Measurements from ENCODE around the gene ZNF700.
"Not testable (repeated sequence)": the region's sequence is repeated elsewhere in the genome, so short reads cannot be mapped to it uniquely, and the experiment has no call there.

The ZNF700 gene

GRCh38 chr19:11924886-11925650 lies at the start of gene ZNF700:
ZNF700 (plus strand) TSS chr19:11925107; CDS start chr19:11925211, 104 bp downstream.
- DNase-seq = peak; percentile 95

- DNase-seq = not testable (repeated sequence)
Measured at GRCh38 chr19:11879687-11880266, 45.1 kb upstream of the ZNF700 start.

- DNase-seq = no peak
Measured at GRCh38 chr19:11880598-11880997, 44.3 kb upstream of the ZNF700 start.

GRCh38 chr19:11881151-11881800 lies 43.6 kb upstream of the ZNF700 start:
- DNase-seq = peak; percentile 4

GRCh38 chr19:11882606-11883005 lies 42.3 kb upstream of the ZNF700 start:
- DNase-seq = no peak

GRCh38 chr19:11887234-11887610 lies 37.7 kb upstream of the ZNF700 start:
- DNase-seq = no peak

GRCh38 chr19:11887611-11888531 lies 37.0 kb upstream of the ZNF700 start, which contains the start of gene ZNF69:
ZNF69 (plus strand) TSS chr19:11887782; CDS start chr19:11887924, 142 bp downstream.
- DNase-seq = peak; percentile 59

- DNase-seq = not testable (repeated sequence)
Measured at GRCh38 chr19:11889901-11890300, 35.0 kb upstream of the ZNF700 start.

GRCh38 chr19:11890634-11891033 lies 34.3 kb upstream of the ZNF700 start:
- DNase-seq = no peak

- no peak for DNase-seq
Measured at GRCh38 chr19:11894851-11895250, 30.1 kb upstream of the ZNF700 start.

GRCh38 chr19:11902228-11902627 lies 22.7 kb upstream of the ZNF700 start:
- DNase-seq = no peak

GRCh38 chr19:11905928-11906327 lies 19.0 kb upstream of the ZNF700 start:
- no peak for DNase-seq

GRCh38 chr19:11911937-11912336 lies 13.0 kb upstream of the ZNF700 start:
- not testable (repeated sequence) for DNase-seq

GRCh38 chr19:11914417-11915051 lies 10.4 kb upstream of the ZNF700 start:
- not testable (repeated sequence) for DNase-seq

- DNase-seq = no peak
Measured at GRCh38 chr19:11921852-11922495, 2.9 kb upstream of the ZNF700 start.

GRCh38 chr19:11925651-11926187 lies 812 bp downstream of the ZNF700 start:
- DNase-seq = peak; percentile 9

GRCh38 chr19:11927227-11927626 lies 2.3 kb downstream of the ZNF700 start:
- no peak for DNase-seq

GRCh38 chr19:11931051-11931450 lies 6.1 kb downstream of the ZNF700 start:
- DNase-seq = no peak

GRCh38 chr19:11931513-11931912 lies 6.6 kb downstream of the ZNF700 start:
- DNase-seq = no peak

GRCh38 chr19:11935829-11936228 lies 10.9 kb downstream of the ZNF700 start:
- not testable (repeated sequence) for DNase-seq

GRCh38 chr19:11938383-11938782 lies 13.5 kb downstream of the ZNF700 start:
- DNase-seq = not testable (repeated sequence)
